ENCODE results near the gene TRABD2A.

TRABD2A gene

DNA sequence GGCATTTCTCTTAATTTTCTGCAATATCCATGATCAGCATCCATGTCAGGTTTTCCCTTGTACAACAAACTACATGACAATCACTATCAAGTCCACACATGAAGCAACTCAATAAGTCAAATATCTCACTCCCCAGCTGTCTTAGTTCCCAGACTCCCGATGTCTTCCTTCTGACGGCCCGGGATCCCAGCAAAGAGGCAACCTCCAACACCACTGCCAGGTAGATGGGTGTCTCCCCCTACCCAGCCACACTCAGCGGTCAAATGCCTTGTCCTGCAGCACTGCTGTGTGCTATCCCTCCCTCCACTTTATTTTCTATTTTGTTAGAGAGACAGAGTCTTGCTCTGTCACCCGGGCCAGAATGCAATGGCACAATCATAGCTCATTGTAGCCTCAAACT lies 23.3 kb downstream of the TRABD2A start:
- no peak overlapping the region for H4K8ac ChIP-seq (ENCODE audit: low read length)
- H2BK12ac ChIP-seq (ENCODE audit: low read length in 2 of 2) = no peak overlapping the region
- H2BK120ac ChIP-seq (ENCODE audit: low read depth, low read length) = no peak overlapping the region
- H3K27ac ChIP-seq (ENCODE audit: low read length, poor library complexity, severe bottlenecking) = no peak overlapping the region
- DNase-seq = no peak
- peaks cover 0 to 22% of the 10 kb centered on the region in 2 experiments for H3K27me3 ChIP-seq (ENCODE audit: control insufficient read depth in 1 of 2, insufficient read depth in 1 of 2, low read length in 2 of 2)
- no peak overlapping the region for H2AFZ ChIP-seq (ENCODE audit: low read depth, low read length)
- no peak overlapping the region for H3K4me2 ChIP-seq (ENCODE audit: low read length, poor library complexity, severe bottlenecking)
- H3K18ac ChIP-seq (ENCODE audit: low read depth in 1 of 2, low read length in 2 of 2) = no peak overlapping the region
- H3K36me3 ChIP-seq (ENCODE audit: control insufficient read depth in 1 of 2, insufficient read depth in 2 of 2, low read depth in 1 of 2, low read length in 2 of 2) = no peaks in the 10 kb centered on the region
- H4K91ac ChIP-seq (ENCODE audit: low read length) = no peak overlapping the region
- no peaks in the 10 kb centered on the region for H3K9me3 ChIP-seq (ENCODE audit: control insufficient read depth, low read length)
- no peak overlapping the region for H2AK5ac ChIP-seq (ENCODE audit: low read length, severe bottlenecking)
- H3K14ac ChIP-seq (ENCODE audit: low read length in 2 of 2) = no peak overlapping the region
- WGBS = 93% methylated on average over 5 of the region's 5 CpGs
- H3K4me1 ChIP-seq (ENCODE audit: control insufficient read depth, insufficient read depth, low read depth, low read length) = no peaks in the 10 kb centered on the region
- H3K9ac ChIP-seq (ENCODE audit: low read length) = no peak overlapping the region
- no peak overlapping the region for H2BK5ac ChIP-seq (ENCODE audit: low read depth, low read length, poor library complexity, severe bottlenecking)
- no peak overlapping the region for H3K4ac ChIP-seq (ENCODE audit: low read depth in 1 of 2, low read length in 2 of 2)
- no peak overlapping the region for H2BK15ac ChIP-seq (ENCODE audit: low read depth, poor library complexity, severe bottlenecking)
- H3K79me1 ChIP-seq (replicated peaks; ENCODE audit: low read length, poor library complexity, severe bottlenecking) = no peaks in the 10 kb centered on the region
- H3K4me3 ChIP-seq (ENCODE audit: insufficient read depth in 1 of 2, low read depth in 1 of 2, low read length in 2 of 2) = no peak overlapping the region
- H3K23ac ChIP-seq (ENCODE audit: low read length in 2 of 2) = no peak overlapping the region

DNA sequence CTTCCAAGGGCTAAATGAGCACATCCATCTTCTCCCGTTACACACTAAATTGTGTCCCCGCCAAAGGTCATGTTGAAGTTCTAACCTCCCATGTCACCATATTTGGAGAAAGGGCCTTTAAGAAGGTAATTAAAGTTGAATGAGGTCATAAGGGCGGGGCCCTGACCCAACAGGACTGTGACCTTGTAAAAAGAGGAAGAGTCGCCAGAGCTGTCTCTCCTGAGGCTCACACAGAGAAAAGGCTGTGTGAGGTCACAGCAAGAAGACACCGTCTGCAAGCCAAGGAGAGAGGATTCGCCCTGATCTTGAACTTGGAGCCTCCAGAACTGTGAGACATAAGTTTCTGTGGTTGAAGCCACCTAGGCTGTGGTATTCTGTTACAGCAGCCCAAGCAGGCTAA lies 24.1 kb downstream of the TRABD2A start:
- H3K18ac ChIP-seq (ENCODE audit: low read depth in 1 of 2, low read length in 2 of 2) = no peak overlapping the region
- no peak overlapping the region for H3K14ac ChIP-seq (ENCODE audit: low read length in 2 of 2)
- H2BK120ac ChIP-seq (ENCODE audit: low read depth, low read length) = no peak overlapping the region
- H4K91ac ChIP-seq (ENCODE audit: low read length) = no peak overlapping the region
- no peak overlapping the region for H3K4me2 ChIP-seq (ENCODE audit: low read length, poor library complexity, severe bottlenecking)
- H2BK12ac ChIP-seq (ENCODE audit: low read length in 2 of 2) = no peak overlapping the region
- 67% methylated on average over 5 of the region's 6 CpGs for WGBS
- H3K79me1 ChIP-seq (replicated peaks; ENCODE audit: low read length, poor library complexity, severe bottlenecking) = no peaks in the 10 kb centered on the region
- H2AK5ac ChIP-seq (ENCODE audit: low read length, severe bottlenecking) = no peak overlapping the region
- no peak overlapping the region for H4K8ac ChIP-seq (ENCODE audit: low read length)
- no peak overlapping the region for H3K27ac ChIP-seq (ENCODE audit: low read length, poor library complexity, severe bottlenecking)
- H3K9ac ChIP-seq (ENCODE audit: low read length) = no peak overlapping the region
- H3K4me1 ChIP-seq (ENCODE audit: control insufficient read depth, insufficient read depth, low read depth, low read length) = no peaks in the 10 kb centered on the region
- no peak overlapping the region for H3K23ac ChIP-seq (ENCODE audit: low read length in 2 of 2)
- no peak overlapping the region for H3K4me3 ChIP-seq (ENCODE audit: insufficient read depth in 1 of 2, low read depth in 1 of 2, low read length in 2 of 2)
- DNase-seq = no peak
- no peaks in the 10 kb centered on the region for H3K9me3 ChIP-seq (ENCODE audit: control insufficient read depth, low read length)
- H2BK5ac ChIP-seq (ENCODE audit: low read depth, low read length, poor library complexity, severe bottlenecking) = no peak overlapping the region
- no peak overlapping the region for H3K4ac ChIP-seq (ENCODE audit: low read depth in 1 of 2, low read length in 2 of 2)
- H3K36me3 ChIP-seq (ENCODE audit: control insufficient read depth in 1 of 2, insufficient read depth in 2 of 2, low read depth in 1 of 2, low read length in 2 of 2) = no peaks in the 10 kb centered on the region
- H3K27me3 ChIP-seq (ENCODE audit: control insufficient read depth in 1 of 2, insufficient read depth in 1 of 2, low read length in 2 of 2) = peaks cover 0 to 17% of the 10 kb centered on the region in 2 experiments
- H2BK15ac ChIP-seq (ENCODE audit: low read depth, poor library complexity, severe bottlenecking) = no peak overlapping the region
- no peak overlapping the region for H2AFZ ChIP-seq (ENCODE audit: low read depth, low read length)

DNA sequence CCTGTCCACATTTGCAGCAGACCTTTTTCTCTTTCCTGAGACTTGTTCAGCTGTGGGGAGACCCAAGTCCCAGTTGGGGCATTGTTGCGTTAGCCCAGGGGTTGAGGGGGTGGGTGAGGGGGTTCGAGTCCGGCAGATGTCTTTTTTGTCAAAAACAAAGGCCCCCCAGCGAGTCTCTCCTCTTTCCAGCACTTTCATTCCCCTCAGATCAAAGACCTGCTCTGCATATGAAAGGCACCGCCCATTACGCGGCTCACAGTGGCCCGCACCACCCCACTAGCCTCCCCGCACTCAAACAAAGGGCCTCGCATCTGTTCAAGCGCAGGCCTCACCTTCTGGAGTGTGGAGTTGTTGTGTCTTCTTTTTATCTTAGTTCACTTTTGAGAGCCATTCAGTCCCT lies 25.2 kb downstream of the TRABD2A start:
- Histone ChIP-seq H3K9ac (ENCODE audit: low read length) (no peak overlapping the region), H3K4me2 (ENCODE audit: low read length, poor library complexity, severe bottlenecking) (no peak overlapping the region), H3K9me3 (ENCODE audit: control insufficient read depth, low read length) (no peaks in the 10 kb centered on the region), H3K4me1 (ENCODE audit: control insufficient read depth, insufficient read depth, low read depth, low read length) (no peaks in the 10 kb centered on the region), H2AFZ (ENCODE audit: low read depth, low read length) (no peak overlapping the region), H3K4me3 (ENCODE audit: insufficient read depth in 1 of 2, low read depth in 1 of 2, low read length in 2 of 2) (no peak overlapping the region), H3K79me1 (replicated peaks; ENCODE audit: low read length, poor library complexity, severe bottlenecking) (no peaks in the 10 kb centered on the region), H2BK5ac (ENCODE audit: low read depth, low read length, poor library complexity, severe bottlenecking) (no peak overlapping the region), H2AK5ac (ENCODE audit: low read length, severe bottlenecking) (no peak overlapping the region), H3K23ac (ENCODE audit: low read length in 2 of 2) (no peak overlapping the region), H4K8ac (ENCODE audit: low read length) (no peak overlapping the region), H3K18ac (ENCODE audit: low read depth in 1 of 2, low read length in 2 of 2) (no peak overlapping the region), H3K27ac (ENCODE audit: low read length, poor library complexity, severe bottlenecking) (no peak overlapping the region), H2BK120ac (ENCODE audit: low read depth, low read length) (no peak overlapping the region), H4K91ac (ENCODE audit: low read length) (no peak overlapping the region), H3K14ac (ENCODE audit: low read length in 2 of 2) (no peak overlapping the region), H3K4ac (ENCODE audit: low read depth in 1 of 2, low read length in 2 of 2) (no peak overlapping the region), H2BK12ac (ENCODE audit: low read length in 2 of 2) (no peak overlapping the region), H3K36me3 (ENCODE audit: control insufficient read depth in 1 of 2, insufficient read depth in 2 of 2, low read depth in 1 of 2, low read length in 2 of 2) (no peaks in the 10 kb centered on the region), H3K27me3 (ENCODE audit: control insufficient read depth in 1 of 2, insufficient read depth in 1 of 2, low read length in 2 of 2) (peaks cover 0 to 14% of the 10 kb centered on the region in 2 experiments), H2BK15ac (ENCODE audit: low read depth, poor library complexity, severe bottlenecking) (no peak overlapping the region)
- WGBS = 0% methylated on average over 1 of the region's 11 CpGs
- DNase-seq = no peak

DNA sequence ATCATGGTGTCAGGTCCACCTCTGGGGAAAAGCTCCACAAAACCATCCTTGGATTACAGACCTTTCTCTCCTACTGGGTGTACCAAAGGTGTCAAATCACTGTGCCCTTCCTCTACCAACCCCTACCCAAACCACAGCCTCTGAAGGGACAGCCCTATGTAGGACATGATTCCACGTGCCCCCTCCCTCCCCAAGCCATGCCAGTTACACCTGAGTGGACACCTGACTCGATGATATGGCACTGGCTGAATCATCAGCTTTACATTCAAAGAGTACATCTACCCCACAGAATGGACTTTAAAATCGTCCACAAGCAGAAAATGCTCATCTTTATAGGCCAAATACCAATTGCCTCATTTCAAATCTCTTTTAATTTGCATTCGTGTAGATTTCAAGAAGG lies 26.0 kb downstream of the TRABD2A start:
- 69% methylated on average over 4 of the region's 4 CpGs for WGBS
- no peak overlapping the region for H2AK5ac ChIP-seq (ENCODE audit: low read length, severe bottlenecking)

More for the DNA sequence above, 26.0 kb downstream of the TRABD2A start:
- Histone ChIP-seq H2BK15ac (ENCODE audit: low read depth, poor library complexity, severe bottlenecking) (no peak overlapping the region), H4K8ac (ENCODE audit: low read length) (no peak overlapping the region), H3K27ac (ENCODE audit: low read length, poor library complexity, severe bottlenecking) (no peak overlapping the region), H4K91ac (ENCODE audit: low read length) (no peak overlapping the region), H3K4me3 (ENCODE audit: insufficient read depth in 1 of 2, low read depth in 1 of 2, low read length in 2 of 2) (no peak overlapping the region), H3K14ac (ENCODE audit: low read length in 2 of 2) (no peak overlapping the region), H3K23ac (ENCODE audit: low read length in 2 of 2) (no peak overlapping the region), H2BK12ac (ENCODE audit: low read length in 2 of 2) (no peak overlapping the region), H3K36me3 (ENCODE audit: control insufficient read depth in 1 of 2, insufficient read depth in 2 of 2, low read depth in 1 of 2, low read length in 2 of 2) (no peaks in the 10 kb centered on the region), H3K4me1 (ENCODE audit: control insufficient read depth, insufficient read depth, low read depth, low read length) (no peaks in the 10 kb centered on the region), H2AFZ (ENCODE audit: low read depth, low read length) (no peak overlapping the region), H3K4me2 (ENCODE audit: low read length, poor library complexity, severe bottlenecking) (no peak overlapping the region), H3K27me3 (ENCODE audit: control insufficient read depth in 1 of 2, insufficient read depth in 1 of 2, low read length in 2 of 2) (peaks cover 0 to 14% of the 10 kb centered on the region in 2 experiments), H3K79me1 (replicated peaks; ENCODE audit: low read length, poor library complexity, severe bottlenecking) (no peaks in the 10 kb centered on the region), H2BK120ac (ENCODE audit: low read depth, low read length) (no peak overlapping the region), H3K9me3 (ENCODE audit: control insufficient read depth, low read length) (no peaks in the 10 kb centered on the region), H3K4ac (ENCODE audit: low read depth in 1 of 2, low read length in 2 of 2) (no peak overlapping the region), H3K18ac (ENCODE audit: low read depth in 1 of 2, low read length in 2 of 2) (no peak overlapping the region), H2BK5ac (ENCODE audit: low read depth, low read length, poor library complexity, severe bottlenecking) (no peak overlapping the region), H3K9ac (ENCODE audit: low read length) (no peak overlapping the region)
- no peak for DNase-seq

All from mesenchymal stem cell (in vitro differentiated cells and primary cell).